ENCODE measurements around the gene NIM1K.

DNA sequence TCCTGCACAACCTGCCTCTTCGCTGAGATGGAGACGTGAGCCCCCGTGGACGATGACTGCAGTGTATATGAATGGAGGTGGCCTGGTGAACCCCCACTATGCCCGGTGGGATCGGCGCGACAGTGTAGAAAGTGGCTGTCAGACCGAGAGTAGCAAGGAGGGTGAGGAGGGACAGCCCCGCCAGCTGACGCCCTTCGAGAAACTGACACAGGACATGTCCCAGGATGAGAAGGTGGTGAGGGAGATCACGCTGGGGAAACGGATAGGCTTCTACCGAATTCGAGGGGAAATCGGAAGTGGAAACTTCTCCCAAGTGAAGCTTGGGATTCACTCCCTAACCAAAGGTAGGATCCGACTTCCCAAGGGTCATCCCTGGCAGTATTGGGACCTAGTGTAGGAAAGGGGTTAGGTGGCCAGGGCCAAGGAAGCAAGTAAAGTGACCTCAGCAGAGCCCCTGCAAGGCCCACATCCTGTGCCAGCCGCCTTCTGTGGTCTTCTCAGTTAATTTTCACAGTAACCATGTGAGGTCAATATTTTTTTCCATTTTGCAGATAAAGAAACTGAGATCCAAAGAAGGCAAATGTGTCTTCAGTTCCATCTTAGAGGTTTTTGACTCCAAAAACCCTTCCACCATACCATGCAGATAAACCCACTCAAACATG lies 53.8 kb downstream of the NIM1K start:
- TF ChIP-seq, protein P1, sequence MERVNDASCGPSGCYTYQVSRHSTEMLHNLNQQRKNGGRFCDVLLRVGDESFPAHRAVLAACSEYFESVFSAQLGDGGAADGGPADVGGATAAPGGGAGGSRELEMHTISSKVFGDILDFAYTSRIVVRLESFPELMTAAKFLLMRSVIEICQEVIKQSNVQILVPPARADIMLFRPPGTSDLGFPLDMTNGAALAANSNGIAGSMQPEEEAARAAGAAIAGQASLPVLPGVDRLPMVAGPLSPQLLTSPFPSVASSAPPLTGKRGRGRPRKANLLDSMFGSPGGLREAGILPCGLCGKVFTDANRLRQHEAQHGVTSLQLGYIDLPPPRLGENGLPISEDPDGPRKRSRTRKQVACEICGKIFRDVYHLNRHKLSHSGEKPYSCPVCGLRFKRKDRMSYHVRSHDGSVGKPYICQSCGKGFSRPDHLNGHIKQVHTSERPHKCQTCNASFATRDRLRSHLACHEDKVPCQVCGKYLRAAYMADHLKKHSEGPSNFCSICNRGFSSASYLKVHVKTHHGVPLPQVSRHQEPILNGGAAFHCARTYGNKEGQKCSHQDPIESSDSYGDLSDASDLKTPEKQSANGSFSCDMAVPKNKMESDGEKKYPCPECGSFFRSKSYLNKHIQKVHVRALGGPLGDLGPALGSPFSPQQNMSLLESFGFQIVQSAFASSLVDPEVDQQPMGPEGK (CRISPR knock-in tag; IDR thresholded peaks at IDR 0.05; ENCODE audit: borderline replicate concordance), result no peak
- TF ChIP-seq ZFP30 (CRISPR knock-in tag; IDR thresholded peaks at IDR 0.05), result no peak
